Bronchial epithelial cell (primary cell): ENCODE results near the gene SLC47A1. TPM values are rescaled to one million over a fixed set of nuclear protein-coding genes. Genes with fewer than 3 reads are reported as not detected.

ENCODE experiments used
- DNase-seq: peaks from one replicate; pipeline ENCODE4 v3.0.0-alpha.2; 2010; ENCODE audit warnings: low read depth
- FAIRE-seq: peaks from 2 replicates; lab custom pipeline; 2011; peaks lifted over from hg19 to GRCh38; lab: Jason Lieb, UNC
- H3K27me3 ChIP-seq: 2 replicates; pipeline ENCODE4 v1.5.1; 2011; ENCODE audit warnings: low read length; ENCODE audit not compliant: control insufficient read depth, insufficient read depth
- H3K36me3 ChIP-seq: 2 replicates; pipeline ENCODE4 v1.5.1; 2011; ENCODE audit warnings: low read length; ENCODE audit not compliant: control insufficient read depth, insufficient read depth
- H3K4me3 ChIP-seq: 2 replicates; pipeline ENCODE4 v1.5.1; 2011; ENCODE audit warnings: mild to moderate bottlenecking, low read depth, low read length, control low read depth
- CTCF ChIP-seq: IDR thresholded peaks from 2 replicates; pipeline ENCODE4 v1.5.1; 2011; ENCODE audit warnings: mild to moderate bottlenecking, moderate library complexity, low read length, control low read depth, inconsistent platforms; ENCODE audit not compliant: insufficient read depth, severe bottlenecking
- total RNA-seq: library from RNA; depleted of rRNA; stranded (reverse); fragments of >200 nt; gene quantifications from 2 replicates; pipeline ENCODE4 v1.2.1, GENCODE V29; 2014

The SLC47A1 gene
- total RNA-seq, 1 donor from 2014 or later: 1.6 TPM

GRCh38 chr17:19618015-19618414 lies 84.4 kb downstream of the SLC47A1 start:
- FAIRE-seq (no peak), DNase-seq (no peak)
- Histone ChIP-seq H3K4me3 (no peak overlapping the region), H3K27me3 (no peaks in the 10 kb centered on the region), H3K36me3 (no peaks in the 10 kb centered on the region)
- TF ChIP-seq CTCF: no peak

DNA sequence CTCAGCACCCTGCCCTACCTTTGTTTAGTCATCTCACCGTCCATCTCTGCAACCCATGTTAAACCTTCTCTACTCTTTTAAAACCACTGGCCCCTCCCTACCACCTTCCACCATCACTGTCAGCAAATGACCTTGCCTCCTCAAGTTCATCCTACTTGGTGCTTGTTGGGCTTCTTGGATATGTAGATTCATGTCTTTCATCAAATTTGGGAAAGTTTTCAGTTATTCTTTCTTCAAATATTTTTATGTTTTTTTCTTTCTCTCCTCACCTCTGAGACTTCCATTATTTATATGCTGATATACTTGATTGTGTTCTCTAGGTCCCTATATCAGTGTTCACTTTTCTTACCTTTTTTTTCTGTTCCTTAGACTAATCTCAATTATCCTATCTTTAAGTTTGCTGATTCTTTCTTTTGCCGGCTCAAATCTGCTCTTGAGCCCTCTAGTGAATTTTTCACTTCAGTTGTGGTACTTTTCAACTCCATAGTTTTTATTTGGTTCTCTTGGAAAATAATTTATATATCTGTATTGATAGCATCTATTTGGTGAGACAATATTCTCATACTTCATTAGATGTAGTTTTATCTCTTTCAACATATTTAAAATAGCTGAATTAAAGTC lies 86.2 kb downstream of the SLC47A1 start:
- DNase-seq (no peak), FAIRE-seq (no peak)
- TF ChIP-seq CTCF: no peak
- no peaks in the 10 kb centered on the region for H3K27me3 ChIP-seq
- H3K4me3 ChIP-seq: no peak overlapping the region
- H3K36me3 ChIP-seq: no peaks in the 10 kb centered on the region

GRCh38 chr17:19621697-19622096 lies 88.0 kb downstream of the SLC47A1 start:
- no peak for TF ChIP-seq CTCF
- H3K36me3 ChIP-seq: no peaks in the 10 kb centered on the region
- no peak overlapping the region for H3K4me3 ChIP-seq
- FAIRE-seq (no peak), DNase-seq (no peak)
- H3K27me3 ChIP-seq: peaks cover 2% of the 10 kb centered on the region

- no peak for DNase-seq
Measured at GRCh38 chr17:19626079-19626478, 92.4 kb downstream of the SLC47A1 start.

More at GRCh38 chr17:19626079-19626478, 92.4 kb downstream of the SLC47A1 start:
- peaks cover 2% of the 10 kb centered on the region for H3K27me3 ChIP-seq
- no peak for TF ChIP-seq CTCF
- no peaks in the 10 kb centered on the region for H3K36me3 ChIP-seq
- H3K4me3 ChIP-seq: no peak overlapping the region
- FAIRE-seq: no peak

Other genes starting within 250 kb of the SLC47A1 start
- gene B9D1, start 171.1 kb upstream of the SLC47A1 start, total RNA-seq: 12.4 and 28.0 TPM in 2 replicates
- 6.8 and 11.1 TPM in 2 replicates for gene MAPK7, start 155.4 kb upstream of the SLC47A1 start, total RNA-seq
- 0.26 TPM in 1 of 2 replicates, not detected in the other for gene MFAP4, start 146.7 kb upstream of the SLC47A1 start, total RNA-seq
- 0.26 and 0.64 TPM in 2 replicates for gene RNF112, start 122.6 kb upstream of the SLC47A1 start, total RNA-seq
- 142 and 174 TPM in 2 replicates for gene ALDH3A2, start 114.9 kb downstream of the SLC47A1 start, total RNA-seq
- gene SLC47A2, start 182.7 kb downstream of the SLC47A1 start, total RNA-seq: 0.77 and 0.79 TPM in 2 replicates
- 24.2 and 53.3 TPM in 2 replicates for gene ALDH3A1, start 214.4 kb downstream of the SLC47A1 start, total RNA-seq